ENCODE results near the gene CR2. TPM values are rescaled to one million over a fixed set of nuclear protein-coding genes. Genes with fewer than 3 reads are reported as not detected.
"Not testable (repeated sequence)": the region's sequence is repeated elsewhere in the genome, so short reads cannot be mapped to it uniquely, and the experiment has no call there.

CR2 gene
- total and polyA plus RNA-seq, 2 of the 4 experiments (the other 2 are of a cell fraction): not detected

DNA sequence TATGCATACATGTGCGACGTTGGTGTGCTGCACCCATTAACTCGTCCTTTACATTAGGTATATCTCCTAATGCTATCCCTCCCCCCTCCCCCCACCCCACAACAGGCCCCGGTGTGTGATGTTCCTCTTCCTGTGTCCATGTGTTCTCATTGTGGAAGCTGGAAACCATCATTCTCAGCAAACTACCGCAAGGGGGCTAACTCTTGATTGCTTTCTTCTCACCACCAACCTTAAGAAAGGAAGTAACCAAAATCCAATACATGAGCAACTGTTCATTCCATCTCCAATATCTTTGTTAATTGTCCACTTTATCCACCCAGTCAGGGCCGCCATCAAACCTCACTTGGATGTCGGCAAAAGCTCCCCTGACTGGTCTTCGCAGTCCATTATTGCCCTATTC lies 41.2 kb downstream of the CR2 start:
- dilution Hi-C loops (cut with HindIII; ENCODE audit: low sequenced_read_pairs, unreplicated experiment); H3K56ac ChIP-seq (ENCODE audit: extremely low read depth, insufficient read depth, low read length); H3K9me3 ChIP-seq (ENCODE audit: control insufficient read depth, insufficient read depth, low read length); H3K4me3 ChIP-seq (ENCODE audit: insufficient read depth, low read depth, low read length); H3K14ac ChIP-seq (replicated peaks; ENCODE audit: low read depth, low read length); H3K18ac ChIP-seq (ENCODE audit: low read depth, low read length); H3K23ac ChIP-seq (ENCODE audit: low read depth, low read length); H3K79me1 ChIP-seq (ENCODE audit: low read depth in 1 of 2, low read length in 2 of 2); H2BK5ac ChIP-seq (ENCODE audit: low read depth, low read length, poor library complexity, severe bottlenecking); H3K4me1 ChIP-seq (ENCODE audit: control insufficient read depth, insufficient read depth, low read length); H3K9ac ChIP-seq (ENCODE audit: low read depth, low read length); H3K9me1 ChIP-seq (ENCODE audit: insufficient read depth, low read length); H3K4ac ChIP-seq (ENCODE audit: low read depth, low read length); ATAC-seq (ENCODE audit: low read depth); H3K36me3 ChIP-seq (ENCODE audit: control insufficient read depth, insufficient read depth, low read length); DNase-seq; H2BK15ac ChIP-seq (ENCODE audit: low read depth, low read length); in situ Hi-C loops (cut with MboI; ENCODE audit: low sequenced_read_pairs); H2AK9ac ChIP-seq (replicated peaks; ENCODE audit: low read depth, low read length, poor library complexity); H2BK20ac ChIP-seq (ENCODE audit: low read depth, low read length); H4K8ac ChIP-seq (ENCODE audit: low read depth in 2 of 2, low read length in 2 of 2); H4K91ac ChIP-seq (ENCODE audit: insufficient read depth, low read depth, low read length); H2AFZ ChIP-seq (replicated peaks; ENCODE audit: low read length, poor library complexity); H3K27ac ChIP-seq (ENCODE audit: insufficient read depth, low read length); BruUV-seq (replicated peaks); H4K20me1 ChIP-seq (ENCODE audit: insufficient read depth, low read length); CTCF ChIA-PET; H4K5ac ChIP-seq (ENCODE audit: low read depth, low read length); H2AK5ac ChIP-seq (ENCODE audit: low read depth, low read length); POLR2A ChIA-PET (ENCODE audit: unreplicated experiment); H3K4me2 ChIP-seq (ENCODE audit: low read depth, low read length); intact Hi-C loops (cut with micrococcal nuclease); H2BK120ac ChIP-seq (ENCODE audit: low read depth, low read length): not testable (repeated sequence)
- H3K27me3 ChIP-seq (ENCODE audit: control insufficient read depth, insufficient read depth, low read length): peaks cover 21% of the 10 kb centered on the region
- 72% methylated on average over 3 of the region's 8 CpGs; no CpG with 5 or more reads in 1 of the 2 experiments for WGBS, 2 experiments (ENCODE audit: extremely low coverage in 2 of 2, insufficient read length in 1 of 2)

Measured in IMR-90 (cell line).